ENCODE measurements around the gene DLGAP3.

GRCh38 chr1:34840426-34840825, 89.0 kb downstream of the DLGAP3 start:
- TF ChIP-seq, protein P1, sequence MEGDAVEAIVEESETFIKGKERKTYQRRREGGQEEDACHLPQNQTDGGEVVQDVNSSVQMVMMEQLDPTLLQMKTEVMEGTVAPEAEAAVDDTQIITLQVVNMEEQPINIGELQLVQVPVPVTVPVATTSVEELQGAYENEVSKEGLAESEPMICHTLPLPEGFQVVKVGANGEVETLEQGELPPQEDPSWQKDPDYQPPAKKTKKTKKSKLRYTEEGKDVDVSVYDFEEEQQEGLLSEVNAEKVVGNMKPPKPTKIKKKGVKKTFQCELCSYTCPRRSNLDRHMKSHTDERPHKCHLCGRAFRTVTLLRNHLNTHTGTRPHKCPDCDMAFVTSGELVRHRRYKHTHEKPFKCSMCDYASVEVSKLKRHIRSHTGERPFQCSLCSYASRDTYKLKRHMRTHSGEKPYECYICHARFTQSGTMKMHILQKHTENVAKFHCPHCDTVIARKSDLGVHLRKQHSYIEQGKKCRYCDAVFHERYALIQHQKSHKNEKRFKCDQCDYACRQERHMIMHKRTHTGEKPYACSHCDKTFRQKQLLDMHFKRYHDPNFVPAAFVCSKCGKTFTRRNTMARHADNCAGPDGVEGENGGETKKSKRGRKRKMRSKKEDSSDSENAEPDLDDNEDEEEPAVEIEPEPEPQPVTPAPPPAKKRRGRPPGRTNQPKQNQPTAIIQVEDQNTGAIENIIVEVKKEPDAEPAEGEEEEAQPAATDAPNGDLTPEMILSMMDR (IDR thresholded peaks at IDR 0.05) = no peak
- no peak for TF ChIP-seq POLR2A (IDR thresholded peaks at IDR 0.05; ENCODE audit: low read depth)

Data from esophagus muscularis mucosa (tissue), 3 donors.